IPS-18a (cell line): ENCODE results near the gene PIGU.
A peak's percentile ranks its signal among the peaks of the same experiment; 100 is the strongest.

ENCODE experiments used
- H3K27ac ChIP-seq: one replicate; pipeline ENCODE4 v1.5.1; 2013; ENCODE audit warnings: low read length
- H3K27me3 ChIP-seq: one replicate; pipeline ENCODE4 v1.6.1; 2013; ENCODE audit warnings: mild to moderate bottlenecking, low read length; ENCODE audit not compliant: control insufficient read depth, insufficient read depth
- H3K36me3 ChIP-seq: one replicate; pipeline ENCODE4 v1.6.1; 2013; ENCODE audit warnings: low read depth, low read length; ENCODE audit not compliant: control insufficient read depth
- H3K4me1 ChIP-seq: one replicate; pipeline ENCODE4 v1.6.1; 2013; ENCODE audit warnings: low read depth, low read length; ENCODE audit not compliant: control insufficient read depth
- H3K4me3 ChIP-seq: one replicate; pipeline ENCODE4 v1.5.1; 2013; ENCODE audit warnings: low read length
- H3K9ac ChIP-seq: one replicate; pipeline ENCODE4 v1.6.1; 2013; ENCODE audit warnings: mild to moderate bottlenecking, low read length, moderate library complexity
- H3K9me3 ChIP-seq: one replicate; pipeline ENCODE4 v1.6.1; 2013; ENCODE audit warnings: low read depth, low read length; ENCODE audit not compliant: control insufficient read depth

The PIGU gene

GRCh38 chr20:34705397-34706301 lies 28.8 kb upstream of the PIGU start:
- H3K9ac ChIP-seq, result no peak overlapping the region

GRCh38 chr20:34705008-34705396 lies 28.1 kb upstream of the PIGU start:
- Histone ChIP-seq H3K9ac (peak overlapping the region; percentile 64), H3K9me3 (no peaks in the 10 kb centered on the region), H3K36me3 (no peaks in the 10 kb centered on the region), H3K4me1 (peaks cover 7% of the 10 kb centered on the region), H3K27ac (no peak overlapping the region), H3K4me3 (peak overlapping the region; percentile 86), H3K27me3 (peaks cover 48% of the 10 kb centered on the region)

More at GRCh38 chr20:34705397-34706301, 28.8 kb upstream of the PIGU start:
- H3K4me1 ChIP-seq, result peaks cover 7% of the 10 kb centered on the region
- H3K4me3 ChIP-seq, result no peak overlapping the region
- no peaks in the 10 kb centered on the region for H3K9me3 ChIP-seq
- H3K27ac ChIP-seq, result no peak overlapping the region
- H3K36me3 ChIP-seq, result no peaks in the 10 kb centered on the region
- peaks cover 54% of the 10 kb centered on the region for H3K27me3 ChIP-seq

- peaks cover 44% of the 10 kb centered on the region for H3K27me3 ChIP-seq
- no peak within 1 kb of the TSS for H3K27ac ChIP-seq
- peak within 1 kb of the TSS; percentile 86 for H3K4me3 ChIP-seq
- peak within 1 kb of the TSS; percentile 64 for H3K9ac ChIP-seq
- H3K36me3 ChIP-seq, result no peaks in the 10 kb centered on the region
- peaks cover 7% of the 10 kb centered on the region for H3K4me1 ChIP-seq
- no peaks in the 10 kb centered on the region for H3K9me3 ChIP-seq
These were observed 27.5 kb upstream of the PIGU start, which contains the start of gene TP53INP2 for GRCh38 chr20:34704177-34705007. TP53INP2 (plus strand) TSS chr20:34704344; CDS start chr20:34708740, 4,396 bp downstream.

GRCh38 chr20:34703424-34704176 lies 26.7 kb upstream of the PIGU start:
- Histone ChIP-seq H3K4me1 (peaks cover 7% of the 10 kb centered on the region), H3K27ac (no peak overlapping the region), H3K36me3 (no peaks in the 10 kb centered on the region), H3K9ac (peak overlapping the region; percentile 57), H3K4me3 (peak overlapping the region; percentile 86), H3K9me3 (no peaks in the 10 kb centered on the region), H3K27me3 (peaks cover 39% of the 10 kb centered on the region)

GRCh38 chr20:34703061-34703423 lies 26.1 kb upstream of the PIGU start:
- peaks cover 35% of the 10 kb centered on the region for H3K27me3 ChIP-seq
- no peak overlapping the region for H3K27ac ChIP-seq
- H3K4me3 ChIP-seq, result peak overlapping the region; percentile 86
- peaks cover 7% of the 10 kb centered on the region for H3K4me1 ChIP-seq
- H3K9me3 ChIP-seq, result no peaks in the 10 kb centered on the region
- H3K9ac ChIP-seq, result no peak overlapping the region
- H3K36me3 ChIP-seq, result no peaks in the 10 kb centered on the region

- Histone ChIP-seq H3K4me1 (peaks cover 7% of the 10 kb centered on the region), H3K27ac (no peak overlapping the region), H3K9me3 (no peaks in the 10 kb centered on the region), H3K4me3 (no peak overlapping the region), H3K9ac (no peak overlapping the region), H3K27me3 (peaks cover 25% of the 10 kb centered on the region), H3K36me3 (no peaks in the 10 kb centered on the region)
These were observed 24.7 kb upstream of the PIGU start for GRCh38 chr20:34701405-34702085.

- no peaks in the 10 kb centered on the region for H3K36me3 ChIP-seq
- no peak overlapping the region for H3K9ac ChIP-seq
- H3K9me3 ChIP-seq, result no peaks in the 10 kb centered on the region
- no peaks in the 10 kb centered on the region for H3K27me3 ChIP-seq
- no peaks in the 10 kb centered on the region for H3K4me1 ChIP-seq
- no peak overlapping the region for H3K27ac ChIP-seq
- no peak overlapping the region for H3K4me3 ChIP-seq
These were observed 16.5 kb upstream of the PIGU start for GRCh38 chr20:34693414-34693813.

GRCh38 chr20:34691838-34692237 lies 14.9 kb upstream of the PIGU start:
- no peaks in the 10 kb centered on the region for H3K27me3 ChIP-seq
- H3K9ac ChIP-seq, result no peak overlapping the region
- H3K27ac ChIP-seq, result no peak overlapping the region
- no peak overlapping the region for H3K4me3 ChIP-seq
- H3K4me1 ChIP-seq, result no peaks in the 10 kb centered on the region
- no peaks in the 10 kb centered on the region for H3K9me3 ChIP-seq
- H3K36me3 ChIP-seq, result no peaks in the 10 kb centered on the region

- Histone ChIP-seq H3K4me1 (no peaks in the 10 kb centered on the region), H3K27me3 (no peaks in the 10 kb centered on the region), H3K27ac (no peak overlapping the region), H3K9ac (no peak overlapping the region), H3K36me3 (no peaks in the 10 kb centered on the region), H3K4me3 (no peak overlapping the region), H3K9me3 (no peaks in the 10 kb centered on the region)
These were observed 12.6 kb upstream of the PIGU start for GRCh38 chr20:34689486-34689885.

GRCh38 chr20:34683667-34684066 lies 6.8 kb upstream of the PIGU start:
- Histone ChIP-seq H3K4me3 (no peak overlapping the region), H3K27ac (no peak overlapping the region), H3K4me1 (no peaks in the 10 kb centered on the region), H3K9me3 (no peaks in the 10 kb centered on the region), H3K27me3 (no peaks in the 10 kb centered on the region), H3K36me3 (no peaks in the 10 kb centered on the region), H3K9ac (no peak overlapping the region)
